CD4-positive, alpha-beta T cell treated with Interleukin-2 at 100 ng/mL for 4 hours (primary cell): ENCODE measurements around the gene DIP2B.
"Not testable (repeated sequence)": the region's sequence is repeated elsewhere in the genome, so short reads cannot be mapped to it uniquely, and the experiment has no call there.

Source experiments
- DNase-seq: peaks from one replicate; pipeline ENCODE4 v3.0.0-alpha.2; 2020; ENCODE audit warnings: low spot score

The DIP2B gene

DNA sequence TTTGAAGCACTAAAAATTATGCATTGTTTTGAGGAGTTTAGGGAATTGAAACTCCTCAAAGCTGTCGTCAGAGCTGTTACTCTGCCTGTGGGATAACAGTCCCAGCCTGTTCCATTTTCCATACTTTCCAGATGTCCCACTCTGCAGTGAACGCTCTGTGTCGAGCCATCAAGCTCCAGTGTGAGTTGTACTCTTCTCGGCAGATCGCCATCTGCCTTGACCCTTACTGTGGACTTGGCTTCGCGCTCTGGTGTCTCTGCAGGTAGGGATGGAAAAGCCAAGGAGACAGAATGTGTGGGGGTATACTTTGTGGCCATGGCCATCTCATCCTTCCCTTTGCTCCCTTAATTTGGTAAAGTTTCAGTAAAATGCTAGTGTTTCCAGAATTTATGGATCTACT, 223.6 kb downstream of the DIP2B start:
- DNase-seq, result no peak

DNA sequence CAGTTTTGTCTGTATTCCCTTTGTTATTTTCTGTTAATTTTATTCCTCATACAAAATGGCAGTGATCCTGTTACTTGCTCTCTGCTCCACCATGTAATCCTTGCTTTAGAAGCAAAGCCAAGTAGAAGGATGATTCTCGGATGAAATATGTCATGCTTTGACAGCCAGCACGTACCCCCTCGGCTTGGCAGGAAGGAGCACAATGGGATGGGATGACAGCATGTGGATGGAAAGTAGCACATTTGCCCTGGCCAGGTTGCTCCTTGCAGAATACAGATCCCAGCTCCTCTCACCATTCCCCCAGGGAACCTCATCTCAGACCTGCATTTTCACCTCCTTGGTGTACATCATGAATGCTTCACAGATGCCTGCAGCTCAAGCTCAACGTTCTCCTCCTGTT, 224.1 kb downstream of the DIP2B start:
- no peak for DNase-seq

DNA sequence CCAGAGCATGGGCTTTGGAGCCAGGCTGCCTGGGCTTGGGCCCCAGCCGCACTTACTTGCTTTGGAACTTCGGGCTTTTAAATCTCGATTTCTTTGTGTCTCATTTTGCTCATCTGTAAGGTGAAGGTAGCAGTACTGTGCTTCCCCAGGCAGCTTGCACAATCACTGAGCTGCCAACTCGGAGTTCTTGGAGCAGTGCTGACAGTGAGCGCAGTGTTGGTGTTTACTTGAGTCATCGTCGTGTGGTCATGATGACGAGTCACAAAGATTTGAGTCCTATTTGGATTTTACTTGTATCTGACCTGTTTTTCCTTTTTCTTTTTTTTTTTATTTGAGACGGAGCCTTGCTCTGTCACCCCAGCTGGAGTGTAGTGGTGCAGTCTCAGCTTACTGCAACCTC, 227.8 kb downstream of the DIP2B start:
- no peak for DNase-seq

DNA sequence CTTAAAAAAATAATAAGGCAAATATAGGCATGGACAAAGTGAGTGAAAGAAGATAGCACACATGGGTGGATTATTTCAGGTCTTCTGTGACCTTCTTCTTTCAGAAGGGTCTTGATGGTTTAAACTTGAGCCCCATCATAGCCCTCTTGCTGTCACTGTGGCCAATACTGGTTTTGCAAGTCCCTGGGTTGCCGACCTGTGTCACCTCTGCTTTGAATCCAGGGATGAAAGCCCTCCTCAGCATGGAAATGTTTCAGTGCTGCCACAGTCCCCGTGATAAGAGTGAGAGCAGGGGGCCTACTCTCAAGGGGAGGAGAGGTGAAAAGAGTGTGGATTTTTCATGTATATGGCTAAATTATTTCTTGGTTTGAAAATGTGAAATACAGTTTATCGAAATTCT, 228.9 kb downstream of the DIP2B start:
- no peak for DNase-seq

DNA sequence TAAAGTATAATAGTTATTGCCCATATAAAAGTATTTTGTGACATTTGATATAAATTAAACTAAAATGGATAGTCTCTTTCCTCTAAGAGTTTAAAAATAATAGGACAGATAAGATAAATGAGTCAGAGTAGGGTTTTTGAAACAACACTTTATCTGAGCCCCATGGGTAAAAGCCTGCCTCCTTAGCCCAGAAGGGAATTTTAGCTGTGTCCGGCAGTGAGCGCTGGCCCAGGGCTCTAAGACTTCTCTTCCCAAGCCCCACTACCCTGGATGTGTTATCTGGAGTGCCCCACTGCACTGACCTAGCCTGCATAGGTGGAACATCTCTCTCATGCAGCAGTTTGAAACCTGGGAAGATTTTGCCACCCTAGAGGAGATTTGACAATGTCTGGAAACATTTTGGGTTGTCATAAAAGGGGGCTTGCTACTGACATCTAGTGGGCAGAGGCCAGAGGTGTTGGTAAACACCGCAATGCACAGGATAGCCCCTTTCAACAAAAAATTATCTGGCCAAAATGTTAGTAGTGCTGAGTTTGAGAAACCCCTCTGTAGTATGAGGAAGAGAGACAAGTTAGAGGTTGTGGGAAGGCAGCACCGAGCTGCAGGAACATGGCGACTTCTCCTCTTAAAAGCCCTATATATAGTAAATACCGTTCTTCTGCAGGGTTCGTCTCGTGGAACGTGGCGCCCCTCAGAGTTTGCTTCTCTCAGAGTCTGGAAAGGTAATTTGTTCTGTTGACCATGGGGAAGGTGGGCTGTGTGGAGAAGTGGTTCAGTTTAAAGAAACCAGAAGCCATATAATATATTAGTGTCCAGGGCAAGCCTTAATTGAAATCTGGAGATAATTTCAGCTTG, 229.9 kb downstream of the DIP2B start:
- DNase-seq, result peak; percentile 9

DNA sequence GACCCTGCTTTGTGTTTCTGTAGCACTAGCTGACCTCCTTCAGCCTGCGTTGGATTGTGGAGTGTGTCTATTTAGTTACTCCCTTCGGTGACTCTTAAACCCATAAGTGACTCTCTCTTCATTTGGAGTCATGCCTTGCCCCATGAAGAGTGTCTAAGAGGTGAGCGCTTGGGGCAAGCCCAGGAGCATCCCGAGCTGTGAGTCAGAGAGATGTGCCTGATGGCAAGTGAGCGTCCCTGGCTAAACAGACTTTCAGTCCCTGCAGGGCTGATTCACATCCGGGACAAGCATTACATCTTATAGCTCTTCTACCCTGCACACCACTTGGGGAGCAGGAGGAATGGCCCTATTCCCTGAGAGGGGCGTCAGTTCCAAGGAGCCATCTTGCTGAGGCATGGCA, 234.8 kb downstream of the DIP2B start:
- DNase-seq, result no peak

DNA sequence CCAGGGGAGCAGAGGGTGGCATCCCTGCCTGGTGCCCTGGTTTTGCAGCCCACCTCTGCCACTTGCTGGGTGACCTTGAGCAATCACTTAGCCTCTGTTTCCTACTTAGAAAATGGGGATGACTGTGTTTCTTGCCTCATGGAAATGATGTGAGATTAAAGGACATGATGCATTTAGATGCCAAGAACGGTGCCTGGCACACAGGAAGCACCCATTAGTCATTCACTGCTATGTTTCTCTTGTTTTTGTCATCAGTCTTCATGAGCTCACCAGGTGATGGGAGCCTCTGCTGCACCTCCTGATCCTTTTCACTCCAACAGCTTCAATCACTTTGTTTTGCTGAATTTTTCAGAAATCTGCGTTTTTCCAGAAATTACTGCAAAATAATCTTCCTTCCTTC, 235.5 kb downstream of the DIP2B start:
- no peak for DNase-seq

DNA sequence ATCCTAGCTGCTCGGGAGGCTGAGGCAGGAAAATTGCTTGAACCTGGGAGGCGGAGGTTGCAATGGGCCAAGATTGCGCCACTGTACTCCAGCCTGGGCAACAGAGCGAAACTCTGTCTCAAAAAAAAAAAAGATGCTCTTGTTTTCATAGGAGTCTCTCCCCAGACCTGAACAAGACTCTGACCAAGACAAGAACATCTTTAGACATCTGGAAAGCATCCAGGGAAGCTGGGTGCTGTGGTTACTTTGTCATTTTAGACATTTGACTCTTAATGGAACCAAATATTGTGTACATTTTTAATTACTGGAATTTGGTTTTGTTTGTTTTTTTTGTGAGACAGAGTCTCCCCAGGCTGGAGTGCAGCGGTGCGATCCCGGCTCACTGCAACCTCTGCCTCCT, 238.0 kb downstream of the DIP2B start:
- DNase-seq, result no peak

DNA sequence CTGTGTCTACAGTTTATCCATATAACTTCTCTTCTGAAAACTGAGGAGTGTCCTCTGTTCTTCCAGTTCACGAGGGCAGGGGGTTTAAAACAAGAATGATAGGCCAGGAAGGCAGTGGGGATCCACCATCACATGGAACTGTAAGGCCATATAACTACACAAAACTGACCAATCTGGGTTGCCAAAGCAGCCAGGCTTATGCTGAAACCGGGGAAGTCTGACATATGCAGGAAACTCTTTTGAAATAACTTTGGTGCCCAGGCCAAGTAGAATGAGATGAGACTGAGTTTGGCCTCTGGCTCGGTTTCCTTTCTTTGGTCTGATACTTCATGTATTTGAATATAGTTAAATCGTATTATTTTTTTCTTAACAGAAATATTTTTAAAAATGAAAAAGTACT, 241.1 kb downstream of the DIP2B start:
- no peak for DNase-seq

DNA sequence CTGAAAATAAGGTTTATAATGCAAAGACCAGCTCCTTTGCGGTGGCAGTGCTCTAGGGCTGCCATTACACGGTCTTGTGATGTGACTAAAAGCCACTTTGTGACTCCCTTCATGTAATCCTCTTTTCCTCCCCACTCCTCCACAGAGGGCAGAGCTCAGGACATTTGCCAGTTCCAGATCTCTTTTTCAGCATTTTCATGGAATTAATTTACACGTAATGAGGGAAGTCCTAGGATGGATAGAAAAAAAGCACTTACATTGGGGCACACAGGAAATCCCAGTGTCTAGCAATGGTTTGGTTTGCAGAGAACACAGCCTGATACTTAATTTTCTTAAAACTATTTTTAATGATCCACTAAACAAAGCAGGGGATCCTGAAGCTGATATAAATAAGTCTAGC, 241.6 kb downstream of the DIP2B start:
- no peak for DNase-seq

DNA sequence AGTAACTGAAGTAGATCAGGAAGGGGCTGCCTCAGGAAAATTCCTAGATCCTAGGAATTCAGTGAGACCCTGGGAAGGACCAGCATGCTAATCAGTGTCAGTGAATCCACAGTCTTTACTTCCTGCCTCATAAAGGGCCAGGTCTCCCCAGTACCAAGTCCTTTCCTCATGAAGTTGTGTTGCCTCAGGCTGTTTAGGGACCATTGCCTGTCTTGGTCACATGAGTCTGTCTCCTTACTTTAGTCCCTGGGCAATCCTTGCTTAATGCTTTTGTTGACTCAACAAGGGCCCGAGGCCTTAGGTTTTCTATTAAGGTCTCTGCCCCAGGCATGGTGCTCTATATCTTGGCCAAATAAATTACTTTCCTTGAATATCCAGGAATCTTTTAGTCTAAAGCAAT, 243.0 kb downstream of the DIP2B start:
- DNase-seq, result no peak

DNA sequence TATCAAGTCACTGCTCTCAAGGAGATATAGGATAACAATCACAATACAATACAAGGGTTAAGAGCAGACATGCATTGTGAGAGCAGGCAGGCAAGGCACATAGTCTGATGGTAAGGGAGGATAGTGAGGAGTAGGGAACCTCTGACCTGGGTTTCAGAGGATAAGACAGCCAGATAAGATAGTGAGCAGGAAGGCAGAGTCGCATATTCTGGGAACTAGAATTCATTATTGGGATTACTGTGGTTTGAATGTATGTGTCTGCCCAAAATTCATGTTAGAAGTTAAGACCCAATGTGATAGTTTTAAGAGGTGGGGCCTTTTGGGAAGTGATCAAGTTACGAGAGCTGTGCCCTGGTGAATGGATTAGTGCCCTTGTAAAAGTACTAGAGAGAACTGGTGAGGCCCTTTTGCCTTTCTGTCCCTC, 244.7 kb downstream of the DIP2B start:
- no peak for DNase-seq

DNA sequence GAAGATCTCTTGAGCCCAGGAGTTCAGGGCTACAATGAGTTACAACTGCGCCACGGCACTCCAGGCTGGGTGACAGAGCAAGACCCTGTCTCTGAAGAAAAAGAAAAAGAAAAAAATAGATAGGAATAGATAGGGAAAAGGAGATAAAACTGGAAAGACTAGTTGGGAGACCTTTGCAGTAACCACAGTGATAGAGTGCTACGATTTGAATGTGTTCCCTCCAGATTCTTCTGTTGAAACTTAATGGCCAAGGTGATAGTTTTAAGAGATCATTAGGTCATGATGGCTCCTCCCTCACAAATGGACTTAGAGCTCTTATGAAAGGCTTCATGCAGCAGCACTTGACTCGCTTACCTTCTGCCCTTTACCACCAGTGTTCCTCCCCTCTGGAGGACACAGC, 245.6 kb downstream of the DIP2B start:
- DNase-seq, result no peak

DNA sequence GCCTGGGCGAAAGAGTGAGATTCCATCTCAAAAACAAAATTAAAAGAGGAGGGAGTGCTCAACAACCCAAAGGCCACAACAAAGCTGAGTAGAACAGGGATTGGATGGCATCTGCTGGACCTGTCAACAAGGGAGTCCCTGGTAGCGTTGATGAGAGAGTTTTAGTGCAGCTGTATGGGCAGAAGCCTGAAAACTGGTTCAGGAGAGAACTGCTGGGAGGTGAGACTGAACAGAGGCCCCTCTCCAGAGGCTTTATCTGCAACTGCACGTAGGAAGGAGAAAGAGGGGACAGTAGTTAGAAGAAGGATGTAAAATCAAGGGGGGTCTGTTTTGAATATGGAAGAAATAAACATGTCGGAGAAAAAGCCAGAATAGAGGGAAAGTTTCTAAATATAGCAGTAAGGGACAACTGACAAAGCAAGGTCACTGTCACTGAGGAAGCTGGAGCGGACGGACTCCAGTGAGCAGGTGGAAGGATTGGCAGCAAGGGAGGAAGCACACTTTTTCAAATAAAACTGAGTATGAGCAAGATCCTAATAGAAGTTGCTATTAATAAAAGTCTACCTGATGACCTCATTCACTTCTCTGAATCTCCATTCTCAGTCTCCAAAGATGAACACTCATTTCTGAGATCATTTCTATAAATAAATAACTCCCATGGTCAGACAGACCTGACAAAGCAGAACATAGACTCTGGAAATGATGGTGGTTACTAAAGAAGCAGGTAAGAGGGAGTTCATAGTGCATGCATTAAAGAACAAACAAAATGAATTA, 247.3 kb downstream of the DIP2B start:
- DNase-seq, result no peak

DNA sequence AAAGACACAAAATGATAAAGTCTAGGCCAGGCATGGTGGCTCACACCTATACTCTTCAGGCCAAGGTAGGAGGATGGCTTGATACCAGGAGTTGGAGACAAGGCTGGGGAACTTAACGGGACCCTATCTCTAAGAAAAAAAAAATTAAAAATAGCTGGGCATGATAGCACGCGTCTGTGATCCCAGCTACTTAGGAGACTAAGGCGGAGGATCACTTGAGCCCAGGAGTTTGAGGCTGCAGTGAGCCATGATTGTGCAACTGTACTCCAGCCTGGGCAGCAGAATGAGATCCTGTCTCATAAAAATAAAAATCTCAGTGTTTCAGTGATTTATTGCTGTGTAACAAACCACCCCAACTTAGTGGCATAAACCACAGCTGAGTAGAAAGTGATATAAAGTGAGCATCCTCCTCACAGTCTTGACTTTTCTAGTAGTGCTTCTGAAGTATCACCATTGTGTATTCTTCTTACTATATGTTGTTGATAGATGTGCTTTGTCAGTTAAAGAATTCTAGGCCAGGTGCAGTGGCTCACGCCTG, 248.5 kb downstream of the DIP2B start:
- no peak for DNase-seq

DNA sequence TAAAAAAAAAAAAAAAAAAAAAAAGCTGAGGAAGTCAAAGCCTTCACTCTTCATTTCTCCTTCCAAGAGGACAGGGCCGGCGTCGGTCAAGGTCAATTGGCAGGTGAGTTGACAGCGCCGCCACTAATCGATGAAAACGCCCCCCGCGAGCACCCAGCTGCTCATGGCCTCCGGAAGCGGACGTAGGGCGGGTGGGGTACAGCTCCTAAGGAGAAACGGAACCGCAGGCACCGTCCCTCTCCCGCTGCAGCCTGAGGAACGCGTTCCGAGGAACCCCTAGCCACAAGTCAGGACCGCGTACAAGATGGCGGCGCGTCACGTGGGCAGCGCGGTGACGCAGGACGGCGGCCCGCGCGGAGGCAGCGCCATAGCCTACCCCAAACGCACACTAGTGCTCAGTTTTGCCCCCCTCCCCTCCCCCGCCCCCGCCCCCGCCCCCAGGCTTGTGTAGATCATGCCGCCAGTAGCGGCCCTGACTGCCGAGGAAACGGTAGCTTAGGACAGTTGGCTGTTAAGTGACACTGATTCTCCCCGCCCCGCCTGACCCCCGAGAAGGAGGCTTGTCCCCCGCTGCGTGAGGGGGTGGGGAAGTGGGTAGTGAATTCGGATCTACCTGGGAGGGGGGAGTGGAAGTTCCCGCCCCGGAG, 259.0 kb downstream of the DIP2B start, which contains the start of gene ATF1:
ATF1 (plus strand) TSS at position 463 of the 647 bp plus-strand sequence. CDS start 16,045 bp downstream, outside the sequence.
- DNase-seq, result peak; percentile 88

DNA sequence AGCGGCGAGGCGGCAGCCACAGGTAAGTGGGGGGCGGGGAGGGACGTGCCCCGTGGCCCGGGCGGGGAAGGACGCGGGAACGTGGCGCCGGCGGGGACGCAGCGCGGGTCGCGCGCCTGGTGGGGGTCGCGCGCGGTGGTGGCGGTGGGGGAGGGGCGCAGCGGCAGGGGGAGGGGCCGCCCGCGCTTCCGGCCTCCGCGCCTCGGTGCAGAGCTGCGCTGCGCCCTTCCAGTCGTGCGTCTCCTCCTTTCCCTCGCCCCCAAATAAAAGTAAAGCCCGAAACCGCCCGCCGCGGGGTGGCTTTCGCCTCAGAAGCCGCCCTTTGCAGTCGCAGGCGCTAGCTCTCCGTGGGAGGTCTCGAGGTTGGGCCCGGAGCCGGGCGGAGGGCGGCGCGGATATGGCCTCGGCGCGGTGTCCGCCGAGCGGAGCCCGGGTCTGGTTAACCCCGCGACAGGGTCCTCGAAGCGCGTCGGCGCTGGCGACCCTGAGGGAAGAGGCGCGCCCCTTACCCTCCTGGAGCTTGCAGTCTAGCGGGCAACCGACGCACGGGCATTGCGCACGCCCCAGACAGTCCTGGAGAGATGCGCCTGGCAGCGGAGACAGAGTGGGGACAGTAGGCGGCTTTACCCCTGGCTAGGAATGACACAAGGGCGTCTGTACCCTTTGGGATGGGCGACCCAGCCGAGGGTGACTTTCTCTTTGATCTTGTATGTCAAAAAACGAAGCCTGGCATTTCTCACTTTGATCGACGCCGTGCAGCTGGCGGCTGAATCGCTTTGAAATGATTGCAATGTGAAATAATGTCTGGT, 259.7 kb downstream of the DIP2B start:
- DNase-seq, result peak; percentile 80

DNA sequence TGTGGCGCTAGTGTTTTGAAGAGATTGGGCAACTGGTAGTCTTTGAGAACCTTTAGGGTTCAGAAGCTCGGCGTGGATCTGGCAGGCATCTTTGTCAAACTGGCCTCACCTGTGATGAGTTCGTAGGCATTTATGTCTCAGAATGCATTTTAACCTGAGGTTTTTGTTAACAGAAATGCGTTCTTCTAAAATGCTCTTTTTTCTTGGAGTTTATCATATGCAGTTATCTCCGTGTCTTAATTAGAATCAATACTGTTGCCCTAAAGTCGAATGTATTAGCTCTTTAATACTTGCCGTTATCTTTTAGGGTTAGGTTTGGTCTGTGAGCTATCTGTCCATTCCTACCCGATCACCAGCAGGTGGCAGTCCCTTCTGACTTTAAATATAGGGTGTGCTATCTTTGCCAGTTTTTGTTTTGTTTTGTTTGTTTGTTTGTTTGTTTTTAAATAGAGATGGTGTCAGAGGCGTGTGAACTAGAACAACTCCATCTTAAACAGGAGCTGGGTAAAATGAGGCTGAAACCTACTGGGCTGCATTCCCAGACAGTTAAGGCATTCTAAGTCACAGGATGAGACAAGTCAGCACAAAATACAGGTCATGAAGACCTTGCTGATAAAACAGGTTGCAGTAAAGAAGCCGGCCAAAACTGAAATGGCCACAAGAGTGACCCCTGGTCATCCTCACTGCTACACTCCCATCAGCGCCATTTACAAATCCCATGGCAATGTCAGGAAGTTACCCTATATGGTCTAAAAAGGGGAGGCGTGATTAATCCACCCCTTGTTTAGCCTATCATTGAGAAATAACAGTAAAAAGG, 260.5 kb downstream of the DIP2B start:
- DNase-seq, result peak; percentile 62

DNA sequence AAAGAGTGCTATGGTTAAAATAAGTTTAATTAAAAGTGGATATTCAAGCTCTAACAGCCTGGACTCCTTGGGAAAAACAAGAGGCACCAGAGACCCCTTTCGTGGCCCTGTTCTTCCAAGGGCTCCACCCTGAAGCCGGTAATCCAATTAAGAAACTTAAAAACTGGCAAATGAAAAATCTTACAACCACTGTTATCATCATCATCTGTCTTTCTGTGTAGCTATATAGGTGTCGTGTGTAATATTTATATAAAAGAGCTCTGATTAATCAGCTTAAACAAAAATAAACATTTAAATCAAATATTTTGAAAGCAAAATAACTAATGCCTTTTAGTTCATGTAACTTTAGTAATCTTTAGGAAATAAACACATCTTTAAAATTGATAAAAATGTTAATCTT, 263.6 kb downstream of the DIP2B start:
- no peak for DNase-seq

DNA sequence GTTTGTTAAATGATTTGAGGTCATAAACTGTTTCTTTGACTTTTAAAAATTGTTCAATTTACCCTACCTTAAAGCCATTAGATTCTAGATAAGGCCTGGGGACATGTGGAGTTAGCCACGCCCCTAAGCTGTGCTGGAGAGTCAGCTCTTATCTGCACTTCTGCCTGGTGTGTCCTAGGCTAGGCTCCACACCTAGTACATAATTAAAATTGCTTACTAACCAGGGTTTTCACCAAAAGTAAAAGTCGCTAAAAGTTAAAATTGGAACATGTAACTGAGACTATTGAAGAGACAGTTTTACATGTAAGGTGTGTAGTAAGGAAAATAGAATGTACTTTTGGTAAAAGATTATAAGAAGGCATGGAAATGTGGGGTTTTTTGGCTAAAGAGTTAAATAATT, 264.0 kb downstream of the DIP2B start:
- not testable (repeated sequence) for DNase-seq

DNA sequence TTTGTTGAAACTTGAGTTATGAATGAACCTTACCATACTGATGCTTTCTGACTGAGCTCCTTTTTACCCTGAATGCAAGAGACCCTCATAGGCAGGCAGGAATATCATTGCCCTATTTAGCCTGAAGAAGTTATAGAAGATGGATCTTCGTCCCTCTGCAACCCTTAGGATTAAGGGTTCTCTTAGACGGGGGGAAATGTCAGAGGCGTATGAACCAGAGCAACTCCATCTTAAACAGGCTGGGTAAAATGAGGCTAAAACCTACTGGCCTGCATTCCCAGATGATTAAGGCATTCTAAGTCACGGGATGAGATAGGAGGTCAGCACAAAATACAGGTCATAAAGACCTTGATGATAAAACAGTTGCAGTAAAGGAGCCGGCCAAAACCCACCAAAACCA, 266.6 kb downstream of the DIP2B start:
- no peak for DNase-seq
